Stimulated activated CD4-positive, alpha-beta T cell treated with anti-CD3 and anti-CD28 coated beads, Interleukin-15, amount 100 ng/mL, for 48 hours (primary cell): ENCODE measurements around the gene ELL3.
"Not testable (repeated sequence)": the region's sequence is repeated elsewhere in the genome, so short reads cannot be mapped to it uniquely, and the experiment has no call there.

Experiments
- DNase-seq, 2 donors: peaks; one replicate each; pipeline ENCODE4 v3.0.0-alpha.2; 2020; ENCODE audit warnings: low read depth in 2 of 2

Gene ELL3

GRCh38 chr15:43776718-43777266, at the start of gene ELL3:
ELL3 (minus strand) TSS chr15:43776966; CDS start chr15:43776901, 65 bp downstream.
- peak; percentile 51 to 69 for DNase-seq

GRCh38 chr15:43826029-43826507, 49.3 kb upstream of the ELL3 start:
- DNase-seq: no peak

DNA sequence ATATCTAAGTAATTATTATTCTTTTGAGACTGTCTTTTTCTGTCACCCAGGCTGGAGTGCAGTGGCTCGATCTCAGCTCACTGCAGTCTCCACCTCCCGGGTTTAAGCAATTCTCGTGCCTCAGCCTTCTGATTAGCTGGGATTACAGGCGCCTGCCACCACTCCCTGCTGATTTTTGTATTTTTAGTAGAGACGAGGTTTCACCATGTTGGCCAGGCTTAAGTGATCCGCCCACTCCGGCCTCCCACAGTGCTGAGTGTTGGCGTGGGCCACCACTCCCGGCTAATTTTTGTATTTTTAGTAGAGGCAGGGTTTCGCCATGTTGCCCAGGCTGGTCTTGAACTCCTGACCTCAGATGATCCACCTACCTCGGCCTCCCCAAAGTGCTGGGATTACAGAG, 48.5 kb upstream of the ELL3 start:
- not testable (repeated sequence) for DNase-seq

GRCh38 chr15:43824302-43825246, 47.8 kb upstream of the ELL3 start, which contains the start of gene MFAP1:
MFAP1 (minus strand) TSS chr15:43824690; CDS start chr15:43824569, 121 bp downstream.
- peak; percentile 88 to 91 for DNase-seq

GRCh38 chr15:43821505-43821904, 44.7 kb upstream of the ELL3 start:
- no peak for DNase-seq

GRCh38 chr15:43815064-43815463, 38.3 kb upstream of the ELL3 start:
- DNase-seq: not testable (repeated sequence)

GRCh38 chr15:43808960-43809678, 32.4 kb upstream of the ELL3 start:
- no peak for DNase-seq

GRCh38 chr15:43808435-43808950, 31.7 kb upstream of the ELL3 start:
- no peak for DNase-seq

GRCh38 chr15:43802676-43803075, 25.9 kb upstream of the ELL3 start:
- not testable (repeated sequence) for DNase-seq

DNA sequence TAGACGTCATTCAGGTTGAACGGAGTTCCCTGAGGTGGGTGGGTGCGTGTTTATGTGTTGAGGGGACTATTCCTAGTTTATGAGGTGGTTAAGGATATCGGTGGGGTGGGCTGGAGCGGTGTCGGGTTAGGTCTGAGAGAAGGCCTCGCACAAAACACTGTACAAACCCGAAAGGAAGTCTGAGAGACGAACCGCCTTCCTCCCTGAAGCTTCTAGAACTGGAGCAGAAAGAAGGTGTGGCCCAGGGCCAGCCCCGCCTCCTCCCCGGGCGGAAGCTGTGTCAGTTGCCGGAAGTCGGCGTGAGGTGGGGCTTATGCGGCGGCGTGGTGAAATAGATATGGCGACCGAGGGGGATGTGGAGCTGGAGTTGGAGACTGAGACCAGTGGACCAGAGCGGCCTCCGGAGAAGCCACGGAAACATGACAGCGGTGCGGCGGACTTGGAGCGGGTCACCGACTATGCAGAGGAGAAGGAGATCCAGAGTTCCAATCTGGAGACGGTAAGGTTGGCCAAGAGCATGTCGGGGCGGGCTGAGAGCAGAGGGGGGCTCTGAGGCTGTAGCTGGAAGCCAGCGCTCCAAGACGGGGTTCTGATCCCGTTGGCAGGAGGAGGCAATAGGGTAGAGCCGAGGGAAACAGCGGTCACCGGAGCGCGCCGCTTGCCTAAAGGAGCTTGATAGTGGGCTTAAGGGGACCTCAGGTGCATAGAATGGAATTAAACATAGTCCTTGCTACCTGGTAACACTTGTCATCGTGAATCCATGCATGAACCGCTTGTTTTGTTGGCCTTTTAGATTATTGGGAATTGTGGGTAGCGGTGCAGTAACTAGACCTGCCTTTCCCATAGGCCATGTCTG, 23.7 kb upstream of the ELL3 start, which contains the start of gene HYPK:
TSS of gene HYPK (plus strand) at position 314 of the 856 bp plus-strand sequence. CDS start at position 338, 24 bp downstream.
- DNase-seq: peak; percentile 80 to 89

- no peak for DNase-seq
Observed at GRCh38 chr15:43799945-43800285, 23.1 kb upstream of the ELL3 start, which contains the start of gene SERINC4. SERINC4 (minus strand) TSS chr15:43800220; CDS start chr15:43799986, 234 bp downstream.

GRCh38 chr15:43799209-43799944, 22.6 kb upstream of the ELL3 start:
- DNase-seq: no peak

- no peak for DNase-seq
Observed at GRCh38 chr15:43796566-43796965, 19.8 kb upstream of the ELL3 start.

DNA sequence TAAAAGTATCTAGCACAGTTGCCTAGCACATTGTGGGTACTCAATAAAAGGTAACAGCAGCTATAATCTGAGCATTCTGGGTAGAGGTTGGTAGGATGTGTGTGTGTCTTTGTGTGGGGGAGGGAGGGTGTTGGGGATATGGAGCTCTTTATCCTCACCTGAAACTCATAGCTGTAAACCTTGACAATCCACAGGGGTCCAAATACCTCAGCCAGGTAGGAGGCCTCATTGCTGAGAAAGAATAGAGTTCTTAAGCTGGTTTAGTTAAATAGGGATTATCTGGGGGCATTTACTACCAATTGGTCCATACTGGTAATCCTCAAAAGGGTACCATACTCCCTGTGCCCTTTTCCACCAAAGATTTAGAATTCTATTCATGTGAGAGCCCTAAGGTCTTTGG, 19.2 kb upstream of the ELL3 start:
- DNase-seq: no peak

DNA sequence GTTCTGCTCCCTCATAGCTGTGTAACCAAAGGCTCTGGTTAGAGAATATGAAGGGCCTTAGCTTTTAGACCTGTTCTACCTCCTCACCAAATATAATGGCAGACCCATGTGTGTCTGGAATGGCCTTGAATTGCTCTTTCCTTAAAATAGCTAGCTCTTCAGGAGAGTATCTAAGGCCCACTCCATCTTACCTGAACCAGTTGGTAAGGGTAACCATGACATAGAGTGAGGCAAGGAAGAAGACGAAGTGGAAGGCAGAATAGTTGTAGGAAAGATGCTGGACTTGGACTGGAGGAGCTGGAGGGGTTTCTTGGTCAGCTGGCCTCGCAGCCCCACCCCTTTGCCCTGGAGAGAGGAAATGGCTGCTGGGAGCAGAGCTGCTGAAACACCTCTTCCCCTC, 18.4 kb upstream of the ELL3 start:
- DNase-seq: no peak

GRCh38 chr15:43794269-43795037, 17.7 kb upstream of the ELL3 start:
- no peak for DNase-seq

- no peak for DNase-seq
Observed at GRCh38 chr15:43793647-43794046, 16.9 kb upstream of the ELL3 start.

- DNase-seq: no peak
Observed at GRCh38 chr15:43792761-43793476, 16.2 kb upstream of the ELL3 start.
